Nephron (organoid): ENCODE measurements around the gene CDC42EP1.
"Not testable (repeated sequence)": the region's sequence is repeated elsewhere in the genome, so short reads cannot be mapped to it uniquely, and the experiment has no call there.

Experiments used
- H3K27ac Mint-ChIP-seq, 3 experiments: 2 replicates each; pipeline ENCODE4 v1.8.0; 2020; ENCODE audit warnings: mixed read lengths in 3 of 3, mild to moderate bottlenecking in 2 of 3, moderate library complexity in 1 of 3
- H3K27me3 Mint-ChIP-seq: 2 replicates; pipeline ENCODE4 v1.8.0; 2021; ENCODE audit warnings: low read depth, mild to moderate bottlenecking, moderate library complexity, mixed read lengths
- H3K36me3 Mint-ChIP-seq: 2 replicates; pipeline ENCODE4 v1.8.0; 2020; ENCODE audit warnings: low read depth, mixed read lengths
- H3K4me1 Mint-ChIP-seq: 2 replicates; pipeline ENCODE4 v1.8.0; 2020; ENCODE audit warnings: mixed read lengths
- H3K4me3 Mint-ChIP-seq, 3 experiments: 2 replicates each; pipeline ENCODE4 v1.8.0; 2020; ENCODE audit warnings: mild to moderate bottlenecking in 3 of 3, mixed read lengths in 3 of 3, moderate library complexity in 2 of 3
- H3K9me3 Mint-ChIP-seq: 2 replicates; pipeline ENCODE4 v1.8.0; 2020; ENCODE audit warnings: mixed read lengths
- TF ChIP-seq, protein P1 (sequence below), 3 experiments: fragments of 200-600 bp; sonication (generic); IDR thresholded peaks; one replicate each; pipeline ENCODE4 v1.5.0; 2021; ENCODE audit warnings: antibody characterized with exemption in 3 of 3; ENCODE audit not compliant: unreplicated experiment in 3 of 3

The CDC42EP1 gene

GRCh38 chr22:37609240-37610152 is 49.2 kb downstream of the CDC42EP1 start:
- Mint-ChIP-seq H3K4me3 (peak overlapping the region; percentile 93 to 96 (median 96)), H3K27ac (peak overlapping the region; percentile 94 to 99 (median 96)), H3K36me3 (peaks cover 4% of the 10 kb centered on the region), H3K4me1 (peaks cover 30% of the 10 kb centered on the region), H3K9me3 (no peaks in the 10 kb centered on the region), H3K27me3 (no peaks in the 10 kb centered on the region)
- TF ChIP-seq, protein P1, sequence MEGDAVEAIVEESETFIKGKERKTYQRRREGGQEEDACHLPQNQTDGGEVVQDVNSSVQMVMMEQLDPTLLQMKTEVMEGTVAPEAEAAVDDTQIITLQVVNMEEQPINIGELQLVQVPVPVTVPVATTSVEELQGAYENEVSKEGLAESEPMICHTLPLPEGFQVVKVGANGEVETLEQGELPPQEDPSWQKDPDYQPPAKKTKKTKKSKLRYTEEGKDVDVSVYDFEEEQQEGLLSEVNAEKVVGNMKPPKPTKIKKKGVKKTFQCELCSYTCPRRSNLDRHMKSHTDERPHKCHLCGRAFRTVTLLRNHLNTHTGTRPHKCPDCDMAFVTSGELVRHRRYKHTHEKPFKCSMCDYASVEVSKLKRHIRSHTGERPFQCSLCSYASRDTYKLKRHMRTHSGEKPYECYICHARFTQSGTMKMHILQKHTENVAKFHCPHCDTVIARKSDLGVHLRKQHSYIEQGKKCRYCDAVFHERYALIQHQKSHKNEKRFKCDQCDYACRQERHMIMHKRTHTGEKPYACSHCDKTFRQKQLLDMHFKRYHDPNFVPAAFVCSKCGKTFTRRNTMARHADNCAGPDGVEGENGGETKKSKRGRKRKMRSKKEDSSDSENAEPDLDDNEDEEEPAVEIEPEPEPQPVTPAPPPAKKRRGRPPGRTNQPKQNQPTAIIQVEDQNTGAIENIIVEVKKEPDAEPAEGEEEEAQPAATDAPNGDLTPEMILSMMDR (IDR thresholded peaks at IDR 0.05; ENCODE audit: unreplicated experiment in 3 of 3): no peak

GRCh38 chr22:37610153-37610475 is 49.8 kb downstream of the CDC42EP1 start:
- not testable (repeated sequence) for H3K27me3 Mint-ChIP-seq, H3K9me3 Mint-ChIP-seq, H3K36me3 Mint-ChIP-seq
- Mint-ChIP-seq H3K4me3 (peak overlapping the region; percentile 93 to 96 (median 96)), H3K4me1 (peaks cover 30% of the 10 kb centered on the region), H3K27ac (peak overlapping the region; percentile 94 to 99 (median 96))

DNA sequence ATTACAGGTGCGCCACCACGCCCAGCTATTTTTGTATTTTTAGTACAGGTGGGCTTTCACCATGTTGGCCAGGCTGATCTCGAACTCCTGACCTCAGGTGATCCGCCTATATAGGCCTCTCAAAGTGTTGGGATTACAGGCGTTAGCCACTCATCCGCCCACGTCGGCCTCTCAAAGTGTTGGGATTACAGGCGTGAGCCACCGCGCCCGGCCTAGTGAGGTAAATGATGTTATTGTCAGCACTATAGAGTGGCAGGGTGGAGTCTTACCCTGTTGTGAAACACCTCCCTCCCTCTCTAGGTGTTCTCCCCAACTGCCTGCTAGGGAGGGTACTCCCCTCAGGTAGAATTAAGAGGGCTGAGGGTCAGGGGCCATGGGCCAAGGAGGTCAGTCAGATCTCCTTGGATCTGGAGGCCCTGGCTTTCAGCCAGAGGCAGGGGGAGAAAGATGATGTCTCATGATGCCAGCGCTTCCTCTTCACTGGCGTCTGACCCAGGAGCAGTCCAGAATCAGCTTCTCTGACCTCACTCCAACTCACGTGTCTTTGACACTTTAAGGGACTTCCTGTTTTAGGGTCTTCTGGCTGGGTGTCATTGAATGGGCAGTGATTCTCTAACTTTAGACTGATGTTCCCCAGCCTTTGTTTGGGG is 50.3 kb downstream of the CDC42EP1 start:
- H3K36me3 Mint-ChIP-seq: peaks cover 7% of the 10 kb centered on the region
- peak overlapping the region; percentile 96 to 99 (median 98) for H3K27ac Mint-ChIP-seq
- H3K9me3 Mint-ChIP-seq: no peaks in the 10 kb centered on the region
- H3K4me3 Mint-ChIP-seq: peak overlapping the region; percentile 93 to 96 (median 96)
- H3K27me3 Mint-ChIP-seq: no peaks in the 10 kb centered on the region
- TF ChIP-seq, protein P1 (IDR thresholded peaks at IDR 0.05; ENCODE audit: unreplicated experiment in 3 of 3): no peak
- H3K4me1 Mint-ChIP-seq: peaks cover 30% of the 10 kb centered on the region

DNA sequence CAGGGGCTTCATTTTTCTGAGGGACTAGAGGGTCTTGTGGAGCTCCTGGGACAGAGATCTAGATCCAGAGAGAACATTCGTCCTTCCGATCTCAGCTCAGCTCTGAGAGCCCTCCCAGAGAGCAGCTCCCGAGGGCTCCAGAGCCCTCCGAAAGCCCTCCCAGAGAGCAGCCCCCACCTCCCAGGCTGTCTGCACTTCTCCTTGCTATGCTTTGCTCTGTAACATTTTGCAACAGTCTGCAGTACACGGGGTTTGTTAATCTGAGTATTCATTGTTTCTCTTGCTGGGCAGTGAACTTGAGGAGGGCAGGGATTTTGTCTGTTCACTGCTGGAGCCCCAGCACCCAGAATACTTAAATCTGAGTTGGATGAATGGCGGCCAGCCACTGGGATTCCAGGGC is 50.9 kb downstream of the CDC42EP1 start:
- Mint-ChIP-seq H3K4me3 (peak overlapping the region; percentile 93 to 96 (median 96)), H3K9me3 (no peaks in the 10 kb centered on the region), H3K27ac (peak overlapping the region; percentile 87 to 98 (median 96)), H3K4me1 (peaks cover 30% of the 10 kb centered on the region), H3K36me3 (peaks cover 10% of the 10 kb centered on the region), H3K27me3 (no peaks in the 10 kb centered on the region)
- TF ChIP-seq, protein P1 (IDR thresholded peaks at IDR 0.05; ENCODE audit: unreplicated experiment in 3 of 3): no peak

- Mint-ChIP-seq H3K27ac (peak overlapping the region in 2 of 3 experiments; percentile 31 to 37), H3K27me3 (no peaks in the 10 kb centered on the region), H3K4me3 (no peak overlapping the region), H3K36me3 (peaks cover 33% of the 10 kb centered on the region), H3K9me3 (no peaks in the 10 kb centered on the region), H3K4me1 (peaks cover 8% of the 10 kb centered on the region)
- TF ChIP-seq, protein P1 (IDR thresholded peaks at IDR 0.05; ENCODE audit: unreplicated experiment in 3 of 3): no peak
Observed at GRCh38 chr22:37616201-37617083, 56.2 kb downstream of the CDC42EP1 start.

DNA sequence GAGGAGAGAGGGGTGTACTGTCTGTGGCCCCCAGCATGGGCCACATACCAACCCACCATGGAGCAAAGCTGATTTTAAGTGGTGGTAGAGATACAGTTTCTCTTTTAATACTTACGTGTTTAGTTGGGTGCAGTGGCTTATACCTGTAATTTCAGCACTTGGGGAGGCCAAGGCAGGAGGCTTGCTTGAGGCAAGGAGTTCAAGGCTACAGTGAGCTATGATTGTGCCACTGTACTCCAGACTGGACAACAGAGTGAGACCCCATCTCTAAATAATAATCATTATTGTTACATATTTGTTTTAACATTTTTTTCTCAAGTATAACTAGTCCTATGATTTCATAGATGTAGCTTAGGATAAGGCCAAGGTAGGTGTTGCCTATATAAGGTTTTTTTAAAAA is 57.2 kb downstream of the CDC42EP1 start:
- H3K4me3 Mint-ChIP-seq: no peak overlapping the region
- peaks cover 7% of the 10 kb centered on the region for H3K4me1 Mint-ChIP-seq
- H3K27me3 Mint-ChIP-seq: no peaks in the 10 kb centered on the region
- TF ChIP-seq, protein P1 (IDR thresholded peaks at IDR 0.05; ENCODE audit: unreplicated experiment in 3 of 3): no peak
- H3K27ac Mint-ChIP-seq: peak overlapping the region in 1 of 3 experiments; percentile 81
- H3K36me3 Mint-ChIP-seq: peaks cover 33% of the 10 kb centered on the region
- H3K9me3 Mint-ChIP-seq: no peaks in the 10 kb centered on the region
